Endometrial microvascular endothelial cells (primary cell): ENCODE data around the gene PBX4. TPM values are rescaled to one million over a fixed set of nuclear protein-coding genes. Genes with fewer than 3 reads are reported as not detected.
"Not testable (repeated sequence)": the region's sequence is repeated elsewhere in the genome, so short reads cannot be mapped to it uniquely, and the experiment has no call there.

Experiments
- in situ Hi-C: cut with HindIII; loops from 2 replicates; pipeline ENCODE4 v1.10.0; 2017; ENCODE audit warnings: low sequenced_read_pairs, low pct_unique_long_range_greater_than_20kb; ENCODE audit errors: inconsistent ontology term
- total RNA-seq: library from RNA; depleted of rRNA; stranded (reverse); fragments of >200 nt; gene quantifications from one replicate; pipeline ENCODE4 v1.2.3, GENCODE V29; 2015; ENCODE audit errors: inconsistent ontology term

The PBX4 gene
- total RNA-seq, 1 donor from 2014 or later, result not detected

DNA sequence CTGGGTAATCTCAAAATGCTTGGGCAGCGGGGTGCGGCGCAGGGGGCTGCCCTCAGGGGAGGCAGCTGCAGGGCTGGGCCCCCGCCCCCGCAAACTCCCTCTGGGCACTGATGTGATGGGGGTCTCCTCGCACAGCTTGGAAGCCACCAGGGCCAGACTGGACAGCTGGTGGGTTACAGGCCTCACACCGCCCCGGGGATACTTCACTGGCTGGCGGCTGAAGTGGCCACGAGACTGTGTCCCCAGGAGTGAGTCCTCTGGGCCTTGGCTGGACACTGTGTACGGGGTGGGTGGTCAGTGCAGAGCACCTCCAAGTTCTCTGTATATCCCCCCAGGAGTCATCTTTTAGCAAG is 11.6 kb upstream of the PBX4 start:
- in situ Hi-C loops, result no loop called here

DNA sequence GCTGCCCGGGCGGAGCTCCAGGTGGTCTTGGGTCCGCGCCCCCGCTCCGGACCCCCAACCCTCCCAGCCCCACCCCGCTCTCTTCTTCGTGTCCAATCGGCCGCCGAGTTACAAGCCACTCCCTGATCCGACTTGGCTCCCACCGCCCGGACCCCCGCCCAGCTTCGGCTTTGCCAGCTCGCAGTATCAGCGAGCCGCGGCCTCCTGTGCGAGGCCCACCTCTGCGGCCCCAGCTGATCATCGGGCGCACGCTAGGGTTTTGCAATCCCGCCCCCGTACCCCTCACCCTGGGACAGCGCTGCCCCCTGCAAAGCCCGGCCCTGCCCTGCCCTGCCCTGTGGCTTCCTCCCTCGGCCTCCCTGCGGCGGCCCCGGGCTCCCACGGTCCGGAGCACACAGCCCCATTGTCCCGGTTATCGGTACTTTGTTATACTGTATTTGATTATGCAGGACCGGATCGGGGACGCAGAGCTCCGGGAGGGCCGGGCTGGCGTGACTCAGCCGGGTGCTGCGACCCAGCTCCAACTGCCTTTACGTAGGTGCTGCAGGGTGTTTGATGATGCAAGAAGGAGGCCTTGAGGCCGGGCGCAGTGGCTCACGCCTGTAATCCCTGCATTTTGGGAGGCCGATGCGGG is 10.1 kb upstream of the PBX4 start:
- in situ Hi-C loops, result no loop called here

DNA sequence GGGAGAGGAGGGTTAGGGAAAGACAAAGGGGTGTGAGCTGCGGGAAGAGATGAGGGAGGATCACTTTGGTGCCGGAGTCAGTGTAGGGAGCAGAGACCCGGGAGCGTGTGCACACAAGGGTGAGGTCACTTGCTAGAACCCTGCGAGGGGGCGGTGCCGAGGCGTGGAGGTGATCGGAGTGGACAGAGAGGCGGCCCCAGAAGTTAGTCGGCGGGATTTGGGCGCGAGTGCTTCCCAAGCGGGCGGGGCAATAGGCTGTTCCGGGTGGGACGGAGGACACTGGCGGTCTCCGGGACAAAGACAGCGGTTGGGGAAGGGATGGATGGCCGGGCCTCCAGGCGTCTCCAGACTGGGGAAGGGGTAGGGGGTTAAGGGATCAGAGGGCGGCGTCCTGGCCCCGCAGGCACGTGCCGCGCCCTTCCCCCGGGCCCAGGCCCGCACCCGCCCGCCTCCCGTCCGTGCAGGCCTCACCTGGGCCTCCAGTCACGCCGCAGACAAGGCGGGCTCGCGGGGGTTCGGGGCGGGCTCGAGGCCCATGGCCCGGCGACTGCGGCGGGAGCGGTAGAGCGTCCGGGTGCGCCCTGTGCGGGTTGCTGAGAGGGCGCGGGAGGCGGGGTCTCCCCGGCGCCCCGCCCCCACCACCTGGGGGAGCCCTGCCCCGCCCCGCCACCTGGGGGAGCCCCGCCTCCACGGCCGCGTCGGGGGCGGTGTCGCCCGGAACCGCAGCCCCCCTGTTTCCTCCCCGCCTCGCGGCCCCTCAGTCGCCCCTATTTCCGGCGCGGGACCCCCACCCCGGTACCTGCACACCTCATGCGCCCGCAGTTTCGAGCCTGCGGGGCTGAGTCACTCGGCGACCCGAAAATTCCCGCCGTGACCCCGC is 9.4 kb upstream of the PBX4 start, which contains the start of gene LPAR2:
LPAR2 (minus strand) TSS at position 600 of the 880 bp plus-strand sequence. CDS start 945 bp downstream, outside the sequence.
- in situ Hi-C loops, result no loop called here

DNA sequence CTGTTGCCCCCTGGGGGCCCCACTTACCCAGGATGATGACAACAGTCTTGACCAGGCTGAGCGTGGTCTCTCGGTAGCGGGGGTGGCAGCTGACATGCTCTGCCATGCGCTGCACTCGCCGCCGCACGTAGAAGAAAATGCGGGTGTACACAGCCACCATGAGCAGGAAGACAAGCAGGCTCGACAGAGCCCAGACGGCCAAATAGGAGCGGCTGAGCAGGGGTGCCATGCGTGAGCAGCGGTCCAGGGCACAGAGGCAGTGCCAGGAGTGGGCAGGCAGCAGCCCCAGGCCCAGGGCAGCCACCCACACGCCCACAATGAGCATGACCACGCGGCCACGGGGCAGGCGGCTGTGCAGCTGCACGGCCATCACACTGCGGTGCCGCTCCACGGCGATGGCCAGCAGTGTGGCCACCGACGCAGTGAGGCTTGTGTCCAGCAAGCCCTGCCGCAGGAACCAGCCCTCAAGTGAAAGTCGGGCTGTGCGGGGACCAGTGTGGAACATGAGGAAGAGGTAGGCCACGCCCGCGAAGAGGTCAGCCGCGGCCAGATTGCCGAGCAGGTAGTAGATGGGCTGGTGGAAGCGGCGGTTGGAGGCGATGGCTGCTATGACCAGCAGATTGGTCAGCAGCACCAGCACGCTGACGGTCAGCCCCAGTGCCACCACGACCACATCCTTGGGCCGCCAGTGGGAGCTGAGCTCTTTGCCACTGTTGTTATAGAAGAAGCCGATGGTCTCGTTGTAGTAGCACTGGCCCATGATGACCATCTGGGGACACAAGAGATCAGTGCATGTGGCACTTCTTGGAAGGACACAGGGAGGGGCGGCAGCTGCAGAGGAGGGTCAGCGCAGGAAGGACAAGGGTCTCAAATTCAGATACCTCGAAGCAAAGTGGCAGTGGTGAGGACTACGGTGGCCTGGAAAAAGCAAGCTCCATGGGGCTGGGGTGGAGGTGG is 8.3 kb upstream of the PBX4 start:
- in situ Hi-C loops, result no loop called here

DNA sequence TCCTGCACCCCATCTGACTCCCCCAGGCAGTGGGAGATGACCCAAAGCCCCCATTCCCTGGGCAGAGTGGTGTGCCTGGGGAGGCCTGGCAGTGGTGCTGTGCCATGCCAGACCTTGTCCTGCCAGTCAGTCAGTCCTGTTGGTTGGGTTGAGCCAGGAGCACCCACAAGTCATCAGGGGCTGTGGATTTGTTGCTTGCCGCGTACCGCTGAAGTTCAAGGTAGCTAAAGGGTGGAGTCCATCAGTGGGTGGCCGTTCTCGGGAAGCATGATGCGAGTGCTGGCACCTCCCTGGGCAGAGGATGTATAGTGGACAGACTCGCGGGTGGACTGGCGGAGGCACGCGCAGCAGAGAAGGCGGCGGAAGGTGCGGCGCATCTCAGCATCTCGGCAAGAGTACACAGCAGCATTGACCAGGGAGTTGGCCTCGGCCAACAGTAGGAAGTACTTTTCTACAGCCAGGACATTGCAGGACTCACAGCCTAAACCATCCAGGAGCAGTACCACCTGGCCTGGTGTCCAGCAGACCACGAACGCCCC is 5.6 kb upstream of the PBX4 start:
- in situ Hi-C loops, result no loop called here

DNA sequence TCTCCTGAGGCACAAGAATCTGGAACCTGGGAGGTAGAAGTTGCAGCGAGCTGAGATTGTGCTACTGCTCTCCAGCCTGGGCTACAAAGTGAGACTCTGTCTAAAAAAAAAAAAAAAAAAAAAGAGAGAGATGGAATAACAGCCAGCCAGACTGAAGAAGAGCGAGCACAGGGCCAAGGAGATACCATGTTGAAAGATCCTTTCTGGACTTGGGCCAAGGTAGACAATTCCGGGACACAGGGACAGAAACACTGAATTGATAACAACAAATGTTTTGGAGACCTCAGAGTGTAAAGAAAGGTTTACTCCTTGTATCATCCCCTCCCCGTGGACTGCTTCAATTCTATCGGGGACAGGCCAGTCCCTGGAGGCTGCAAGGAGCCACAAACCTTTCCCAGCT is 4.9 kb upstream of the PBX4 start:
- in situ Hi-C loops, result no loop called here

DNA sequence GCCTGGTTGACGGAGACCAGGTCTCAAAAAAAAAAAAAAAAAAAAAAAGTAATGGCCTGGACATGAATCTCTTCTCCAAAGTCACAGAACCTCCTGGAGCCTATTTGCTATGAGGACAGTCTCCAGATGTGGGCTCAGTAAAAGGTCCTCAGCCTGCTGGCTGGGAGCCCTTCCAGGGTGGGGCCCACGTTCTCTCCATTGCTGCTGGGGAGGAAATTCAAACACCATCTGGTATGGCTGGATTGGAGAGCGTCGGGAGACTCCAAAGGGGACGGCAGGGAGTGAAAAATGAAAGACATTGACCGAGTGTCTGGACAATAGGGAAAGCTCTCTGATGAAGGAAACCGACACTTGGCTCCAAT is 1.3 kb upstream of the PBX4 start:
- in situ Hi-C loops, result no loop called here

DNA sequence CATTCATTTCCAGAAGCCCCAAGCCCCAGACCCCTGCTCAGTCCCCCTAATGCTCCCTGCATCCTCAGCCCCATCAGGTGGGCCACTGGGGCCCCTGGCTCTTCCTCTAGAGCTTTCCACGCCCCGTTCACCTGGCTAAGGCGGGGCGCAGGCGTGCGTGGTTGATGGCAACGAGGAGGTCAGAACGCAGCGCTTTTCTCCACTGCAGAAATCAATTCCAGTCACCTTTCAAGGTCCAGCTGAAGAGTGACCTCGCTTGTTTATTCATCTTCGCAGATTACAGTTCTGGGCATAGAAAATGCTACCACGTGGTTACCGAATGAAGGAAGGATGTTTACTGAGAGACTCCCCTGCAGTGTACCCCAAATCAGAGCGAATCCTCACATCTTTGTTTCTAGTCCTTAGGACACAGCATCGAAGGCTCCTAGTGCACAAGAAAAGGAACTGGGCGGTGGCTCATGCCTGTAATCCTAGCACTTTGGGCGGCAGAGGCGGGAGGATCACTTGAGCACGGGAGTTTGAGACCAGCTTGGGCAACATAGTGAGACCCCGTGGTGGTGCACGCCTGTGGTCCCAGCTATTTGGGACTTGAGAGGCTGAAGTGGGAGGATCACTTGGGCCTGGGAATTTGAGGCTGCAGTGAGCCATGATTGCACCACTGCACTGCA is 828 bp upstream of the PBX4 start:
- in situ Hi-C loops, result no loop called here

DNA sequence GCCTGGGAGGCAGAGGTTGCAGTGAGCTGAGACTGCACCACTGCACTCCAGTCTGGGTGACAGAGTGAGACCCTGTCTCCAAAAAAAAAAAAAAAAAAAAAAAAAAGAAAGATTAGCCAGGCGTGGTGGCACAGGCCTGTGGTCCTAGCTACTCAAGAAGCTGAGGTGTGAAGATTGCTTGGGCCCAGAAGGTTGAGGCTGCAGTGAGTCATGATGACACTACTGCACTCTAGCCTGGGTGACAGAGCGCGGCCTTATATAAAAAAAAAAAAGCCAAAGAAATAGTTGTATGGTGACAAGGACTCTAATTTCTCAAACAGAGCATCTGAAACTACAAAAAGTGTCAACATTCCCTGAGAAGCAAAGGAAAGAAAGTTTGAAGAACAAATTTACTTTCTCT is 3.4 kb downstream of the PBX4 start:
- in situ Hi-C loops, result no loop called here

DNA sequence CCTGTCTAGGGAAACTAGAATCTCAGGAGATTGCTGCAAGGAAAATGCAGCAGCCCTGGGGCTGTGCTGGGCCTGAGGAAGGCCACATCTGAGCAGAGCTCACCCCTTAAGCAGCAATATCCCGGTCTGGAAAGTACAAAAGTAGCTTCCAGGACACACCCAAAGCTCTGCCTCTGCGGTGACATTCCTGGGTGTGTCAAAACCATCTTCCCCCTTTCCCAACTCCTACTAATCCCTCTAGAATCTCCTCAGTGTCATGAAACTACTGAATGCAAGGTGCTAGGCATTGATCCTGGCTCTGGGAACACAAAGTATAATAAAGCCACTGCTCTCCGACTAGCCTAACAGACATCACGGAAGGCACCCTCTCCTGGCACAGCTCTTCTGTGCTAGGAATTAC is 5.0 kb downstream of the PBX4 start:
- in situ Hi-C loops, result no loop called here

DNA sequence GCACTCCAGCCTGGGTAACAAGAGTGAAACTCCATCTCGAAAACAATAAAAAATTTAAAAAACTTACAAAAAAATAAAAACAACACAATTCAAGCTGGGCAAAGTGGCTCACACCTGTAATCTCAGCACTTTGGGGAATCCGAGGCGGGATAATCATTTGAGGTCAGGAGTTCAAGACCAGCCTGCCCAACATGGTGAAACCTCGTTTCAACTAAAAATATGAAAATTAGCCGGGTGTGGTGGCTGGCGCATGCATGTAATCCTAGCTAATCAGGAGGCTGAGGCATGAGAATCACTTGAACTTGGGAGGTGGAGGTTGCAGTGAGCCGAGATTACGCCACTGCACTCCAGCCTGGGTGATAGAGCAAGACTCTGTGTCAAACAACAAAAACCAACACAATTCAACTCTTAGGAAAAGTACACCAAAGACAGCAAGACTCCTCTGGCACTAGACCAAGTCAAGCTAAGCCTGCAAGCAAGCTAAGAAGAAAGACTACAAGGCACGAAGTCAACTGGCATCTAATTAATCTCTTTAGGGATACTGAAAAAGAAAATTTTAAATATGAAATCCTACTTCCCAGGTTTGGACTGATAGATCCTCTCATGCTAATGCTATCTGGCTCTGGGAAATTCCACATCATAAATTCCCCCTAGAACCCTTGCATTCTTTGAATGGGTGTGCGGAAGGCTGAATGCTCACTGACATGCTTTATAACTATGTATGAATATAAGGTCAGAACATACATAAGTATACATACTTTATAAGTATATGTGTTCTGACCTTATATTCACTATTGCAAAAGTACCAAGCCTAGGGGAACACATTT is 7.9 kb downstream of the PBX4 start:
- in situ Hi-C loops, result no loop called here

DNA sequence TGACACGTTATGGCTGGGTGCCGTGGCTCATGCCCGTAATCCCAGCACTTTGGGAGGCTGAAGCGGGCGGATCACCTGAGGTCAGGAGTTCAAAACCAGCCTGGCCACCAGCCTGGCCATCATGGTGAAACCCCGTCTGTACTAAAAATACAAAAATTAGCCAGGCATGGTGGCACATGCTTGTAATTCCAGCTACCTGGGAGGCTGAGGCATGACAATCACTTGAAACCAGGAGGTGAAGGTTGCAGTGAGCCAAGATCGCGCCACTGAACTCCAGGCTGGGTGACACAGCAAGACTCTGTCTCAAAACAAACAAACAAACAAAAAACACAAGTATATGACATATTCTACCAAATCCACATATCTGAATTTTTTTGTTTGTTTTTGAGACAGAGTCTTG is 11.8 kb downstream of the PBX4 start:
- in situ Hi-C loops, result not testable (repeated sequence)

DNA sequence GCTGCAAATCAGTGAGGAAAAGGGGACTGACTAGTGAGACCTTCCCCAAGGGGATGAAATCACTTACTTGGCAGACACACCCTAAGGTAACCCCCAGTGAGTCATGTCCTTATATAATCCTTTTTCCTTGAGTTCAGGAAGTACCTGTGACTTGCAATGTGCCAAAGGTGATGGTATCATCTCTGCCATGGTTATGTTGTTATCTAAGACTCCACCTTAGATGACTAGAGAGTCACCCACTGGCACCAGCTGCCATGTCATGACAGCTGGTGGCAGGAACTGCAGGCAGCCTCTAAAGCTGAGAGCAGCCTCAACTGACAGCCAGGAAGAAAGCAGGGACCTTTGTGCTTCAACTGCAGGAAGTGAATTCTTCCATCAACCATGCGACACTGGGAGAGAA is 12.5 kb downstream of the PBX4 start:
- in situ Hi-C loops, result no loop called here

DNA sequence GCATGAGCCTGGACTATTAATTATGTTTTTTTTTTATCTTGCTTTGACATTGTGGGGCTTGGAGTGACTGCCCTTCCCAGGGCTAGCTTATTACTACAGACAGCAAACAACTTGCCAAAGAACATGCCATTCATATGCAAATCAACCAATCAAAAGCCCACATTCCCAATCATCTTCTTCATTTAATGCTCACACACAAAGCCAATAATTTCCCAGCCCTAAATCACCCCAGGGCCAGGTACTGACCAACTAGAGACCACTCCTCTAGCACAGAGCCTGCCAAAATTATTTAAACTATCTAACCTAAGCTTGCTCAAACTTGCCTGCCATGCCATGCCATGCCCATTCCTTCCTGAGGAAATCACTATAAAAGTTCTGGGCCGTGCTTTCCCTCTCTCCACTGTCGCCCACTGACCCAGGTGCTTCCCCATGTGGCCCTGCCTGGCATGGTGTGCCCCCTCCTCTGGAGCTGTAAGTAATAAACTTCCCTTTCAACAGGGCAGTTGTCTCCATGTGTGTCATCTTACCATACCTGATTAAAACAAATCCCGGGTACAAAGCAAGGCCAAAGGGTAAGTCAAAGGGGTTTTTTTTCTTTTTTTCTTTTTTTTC is 15.7 kb downstream of the PBX4 start:
- in situ Hi-C loops, result no loop called here

DNA sequence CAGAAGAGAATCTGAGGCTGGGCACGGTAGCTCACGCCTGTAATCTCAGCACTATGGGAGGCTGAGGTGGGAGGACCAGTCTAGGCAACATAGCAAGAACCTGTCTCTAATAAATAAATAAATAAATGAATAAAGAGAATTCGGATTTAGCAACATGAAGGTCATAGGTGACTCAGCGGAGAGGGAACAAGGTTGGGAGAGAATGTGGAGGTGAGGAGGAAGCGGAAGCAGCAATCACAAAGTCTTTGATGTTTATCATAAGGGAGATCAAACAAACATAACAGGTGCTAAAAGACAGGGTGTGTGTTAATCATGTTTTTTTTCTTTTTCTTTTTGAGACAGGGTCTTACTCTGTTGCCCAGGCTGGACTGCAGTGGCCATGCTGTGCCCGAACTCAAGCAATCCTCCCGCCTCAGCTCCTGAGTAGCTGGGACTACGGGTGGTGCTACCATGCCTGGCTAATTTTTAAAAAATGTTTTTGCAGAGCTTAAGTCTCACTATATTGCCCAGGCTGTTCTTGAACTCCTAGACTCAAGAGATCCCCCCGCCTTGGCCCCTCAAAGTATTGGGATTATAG is 16.3 kb downstream of the PBX4 start:
- in situ Hi-C loops, result no loop called here

DNA sequence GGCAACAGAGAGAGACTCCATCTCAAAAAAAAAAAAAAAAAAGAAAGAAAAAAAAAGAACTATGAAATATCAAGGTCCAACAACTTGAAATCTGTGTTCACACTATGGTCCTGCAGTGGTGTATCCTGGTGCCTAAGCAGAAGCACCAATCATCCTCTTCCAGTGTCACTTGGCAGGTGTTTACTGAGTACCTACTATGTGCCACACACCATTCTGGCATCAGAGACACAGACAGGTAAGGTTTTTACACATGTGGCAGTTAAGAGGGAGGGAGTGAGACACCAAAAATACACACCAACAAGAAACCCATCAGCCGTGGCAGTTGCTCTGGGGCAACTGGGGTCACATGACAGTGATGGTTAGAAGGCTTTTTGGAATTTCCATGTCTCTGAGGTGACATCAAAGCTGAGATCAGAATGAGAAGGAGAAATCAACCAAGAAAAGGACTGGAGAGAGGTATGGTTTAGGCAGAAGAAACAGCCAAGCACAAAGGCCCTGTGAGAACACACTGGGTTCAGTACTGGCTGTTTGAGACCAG is 17.6 kb downstream of the PBX4 start:
- in situ Hi-C loops, result no loop called here
